DOHH2 (cell line): ENCODE measurements around the gene SLC47A2.

ENCODE experiments used
- H3F3A ChIP-seq: fragments of 200-600 bp; sonication (generic), shearing (Covaris generic); 2 replicates; pipeline ENCODE4 v1.6.0; 2016; ENCODE audit warnings: antibody characterized with exemption, mild to moderate bottlenecking; ENCODE audit not compliant: control insufficient read depth, insufficient read depth
- H3K27ac ChIP-seq: fragments of 200-600 bp; sonication (generic); 2 replicates; pipeline ENCODE4 v1.5.1; 2014; ENCODE audit warnings: low read depth, mild to moderate bottlenecking, low read length, moderate library complexity
- H3K27me3 ChIP-seq: fragments of 200-600 bp; sonication (generic); 2 replicates; pipeline ENCODE4 v1.6.1; 2014; ENCODE audit warnings: mild to moderate bottlenecking, low read length, mixed read lengths; ENCODE audit not compliant: control insufficient read depth
- H3K36me3 ChIP-seq: fragments of 200-600 bp; sonication (generic); 2 replicates; pipeline ENCODE4 v1.6.1; 2014; ENCODE audit warnings: mild to moderate bottlenecking, low read length, moderate library complexity, mixed read lengths; ENCODE audit not compliant: control insufficient read depth
- H3K4me1 ChIP-seq: fragments of 200-600 bp; sonication (generic); 2 replicates; pipeline ENCODE4 v1.6.1; 2014; ENCODE audit warnings: mild to moderate bottlenecking, low read length, mixed read lengths; ENCODE audit not compliant: control insufficient read depth
- H3K4me2 ChIP-seq: fragments of 200-600 bp; sonication (generic); 2 replicates; pipeline ENCODE4 v1.6.0; 2014; ENCODE audit warnings: mild to moderate bottlenecking, low read length, moderate library complexity
- H3K4me3 ChIP-seq: fragments of 200-600 bp; sonication (generic); 2 replicates; pipeline ENCODE4 v1.5.1; 2014; ENCODE audit warnings: mild to moderate bottlenecking, low read length, mixed read lengths
- H3K79me2 ChIP-seq: fragments of 200-600 bp; sonication (generic); 2 replicates; pipeline ENCODE4 v1.6.1; 2014; ENCODE audit warnings: mild to moderate bottlenecking, low read length, mixed read lengths; ENCODE audit not compliant: control insufficient read depth
- H3K9me2 ChIP-seq: fragments of 200-600 bp; sonication (generic); replicated peaks from 2 replicates; pipeline ENCODE4 v1.6.1; 2014; ENCODE audit warnings: mild to moderate bottlenecking, low read length, mixed read lengths; ENCODE audit not compliant: control insufficient read depth
- H3K9me3 ChIP-seq: fragments of 200-600 bp; sonication (generic); 2 replicates; pipeline ENCODE4 v1.6.1; 2014; ENCODE audit warnings: antibody characterized with exemption, low read length, mixed read lengths; ENCODE audit not compliant: control insufficient read depth, insufficient read depth
- H4K20me1 ChIP-seq: fragments of 200-600 bp; sonication (generic); 2 replicates; pipeline ENCODE4 v1.6.0; 2014; ENCODE audit warnings: low read depth, mild to moderate bottlenecking, antibody characterized with exemption, low read length, moderate library complexity; ENCODE audit not compliant: control insufficient read depth, insufficient read depth
- CTCF ChIP-seq: fragments of 200-600 bp; sonication (generic); IDR thresholded peaks from one replicate; pipeline ENCODE4 v1.5.1; 2014; ENCODE audit warnings: antibody characterized with exemption, mild to moderate bottlenecking, low read depth, low read length; ENCODE audit not compliant: poor library complexity, severe bottlenecking
- EZH2phosphoT487 ChIP-seq: fragments of 200-600 bp; sonication (generic); IDR thresholded peaks from 2 replicates; pipeline ENCODE4 v1.6.1; 2017; ENCODE audit warnings: borderline replicate concordance, mild to moderate bottlenecking, antibody characterized with exemption, low read length, moderate library complexity, mixed read lengths

Gene SLC47A2

GRCh38 chr17:19709841-19710240, 6.5 kb downstream of the SLC47A2 start:
- Histone ChIP-seq H3K27ac (no peak overlapping the region), H3K27me3 (no peaks in the 10 kb centered on the region), H3K4me1 (no peaks in the 10 kb centered on the region), H3K4me2 (no peak overlapping the region), H4K20me1 (no peaks in the 10 kb centered on the region), H3K36me3 (no peaks in the 10 kb centered on the region), H3K4me3 (no peak overlapping the region), H3K9me3 (no peaks in the 10 kb centered on the region), H3K9me2 (no peaks in the 10 kb centered on the region), H3F3A (no peaks in the 10 kb centered on the region), H3K79me2 (no peaks in the 10 kb centered on the region)
- TF ChIP-seq EZH2phosphoT487 (no peak), CTCF (no peak)

DNA sequence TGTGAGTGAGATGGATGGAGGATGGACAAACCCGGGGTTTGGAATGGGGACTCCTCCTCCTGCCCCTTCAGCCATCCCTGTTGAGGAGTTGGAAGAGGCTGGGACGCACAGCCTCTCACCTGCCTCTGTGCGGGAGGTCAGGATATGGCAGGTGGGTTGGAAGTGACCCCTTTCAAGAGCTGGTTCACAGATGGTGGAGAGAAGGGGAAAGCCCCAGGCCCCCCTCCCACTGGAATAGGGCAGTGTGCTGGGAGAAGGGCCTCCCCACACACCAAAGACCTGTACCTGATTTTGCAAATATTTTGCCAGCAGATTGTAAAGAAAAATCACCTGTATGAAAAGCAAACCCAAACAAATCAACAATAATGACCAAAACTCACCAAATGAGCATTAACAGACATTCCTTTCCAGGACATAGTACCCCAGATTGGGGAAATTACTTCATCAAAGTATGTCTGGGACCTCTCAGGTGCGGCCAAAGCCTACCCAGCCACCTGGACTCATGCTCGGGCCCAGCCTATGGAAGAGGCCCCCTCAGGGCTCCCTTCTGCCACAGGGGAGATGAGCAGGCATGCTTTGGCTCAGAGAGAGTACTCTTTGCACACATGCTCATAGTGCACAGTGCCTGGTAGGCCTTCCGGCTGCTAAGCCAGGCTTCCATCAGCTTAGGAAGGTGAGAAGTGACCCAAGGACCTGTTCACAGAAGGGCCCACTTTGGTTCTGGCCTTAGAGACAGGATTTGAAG, 7.8 kb downstream of the SLC47A2 start:
- Histone ChIP-seq H3K27me3 (no peaks in the 10 kb centered on the region), H3K79me2 (no peaks in the 10 kb centered on the region), H4K20me1 (no peaks in the 10 kb centered on the region), H3K9me3 (no peaks in the 10 kb centered on the region), H3K4me2 (no peak overlapping the region), H3K36me3 (no peaks in the 10 kb centered on the region), H3K4me1 (no peaks in the 10 kb centered on the region), H3K9me2 (no peaks in the 10 kb centered on the region), H3K27ac (no peak overlapping the region), H3K4me3 (no peak overlapping the region), H3F3A (no peaks in the 10 kb centered on the region)
- TF ChIP-seq EZH2phosphoT487 (no peak), CTCF (no peak)

- Histone ChIP-seq H4K20me1 (no peaks in the 10 kb centered on the region), H3K9me2 (no peaks in the 10 kb centered on the region), H3K4me3 (no peak overlapping the region), H3F3A (no peaks in the 10 kb centered on the region), H3K79me2 (no peaks in the 10 kb centered on the region), H3K36me3 (no peaks in the 10 kb centered on the region), H3K9me3 (no peaks in the 10 kb centered on the region), H3K4me1 (no peaks in the 10 kb centered on the region), H3K4me2 (no peak overlapping the region), H3K27me3 (no peaks in the 10 kb centered on the region), H3K27ac (no peak overlapping the region)
- TF ChIP-seq CTCF, result no peak
- TF ChIP-seq EZH2phosphoT487, result no peak
Observed at GRCh38 chr17:19707728-19708221, 8.6 kb downstream of the SLC47A2 start.
